ENCODE data around the gene TIGD2. TPM values are rescaled to one million over a fixed set of nuclear protein-coding genes. Genes with fewer than 3 reads are reported as not detected.
"Not testable (repeated sequence)": the region's sequence is repeated elsewhere in the genome, so short reads cannot be mapped to it uniquely, and the experiment has no call there.

TIGD2 gene
- total RNA-seq, 1 experiment from 2014 or later: 33.4 TPM

GRCh38 chr4:89134775-89135319, 23.5 kb downstream of the TIGD2 start:
- DNase-seq (ENCODE audit: low read depth in 1 of 2, low spot score in 2 of 2): peak in 1 of 2 experiments; percentile 65
- Histone ChIP-seq H3K4me1 (replicated peaks) (peaks cover 35% of the 10 kb centered on the region), H3K36me3 (no peaks in the 10 kb centered on the region), H3K27ac (peak overlapping the region; percentile 63), H3K27me3 (replicated peaks) (no peaks in the 10 kb centered on the region), H3K4me3 (no peak overlapping the region), H3K9me3 (replicated peaks) (no peaks in the 10 kb centered on the region)

DNA sequence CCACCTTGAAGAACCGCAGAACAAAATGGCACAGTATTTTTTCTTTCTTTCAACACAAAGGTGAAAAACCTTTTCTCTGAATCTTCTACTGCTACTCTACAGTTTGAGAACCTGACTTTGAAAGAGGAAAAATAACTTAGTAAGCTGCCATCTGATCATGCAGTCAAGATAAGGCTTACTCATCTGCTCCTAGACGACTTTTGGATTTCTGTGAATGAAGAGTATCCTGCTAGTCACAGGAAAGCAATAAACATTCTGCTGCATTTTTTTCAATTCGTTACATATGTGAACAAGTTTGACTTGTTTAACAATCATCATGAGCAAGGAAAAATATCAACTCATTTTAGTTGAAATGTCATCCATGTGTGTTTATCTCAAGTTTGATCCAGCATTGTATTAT, 25.2 kb downstream of the TIGD2 start:
- Histone ChIP-seq H3K4me1 (replicated peaks) (peaks cover 27% of the 10 kb centered on the region), H3K4me3 (no peak overlapping the region), H3K36me3 (no peaks in the 10 kb centered on the region), H3K27me3 (replicated peaks) (no peaks in the 10 kb centered on the region), H3K27ac (no peak overlapping the region), H3K9me3 (replicated peaks) (no peaks in the 10 kb centered on the region)
- DNase-seq (ENCODE audit: low read depth in 1 of 2, low spot score in 2 of 2): peak in 1 of 2 experiments; percentile 22

GRCh38 chr4:89137231-89137630, 25.9 kb downstream of the TIGD2 start:
- no peak overlapping the region for H3K4me3 ChIP-seq
- no peaks in the 10 kb centered on the region for H3K27me3 ChIP-seq (replicated peaks)
- H3K9me3 ChIP-seq (replicated peaks): no peaks in the 10 kb centered on the region
- H3K36me3 ChIP-seq: no peaks in the 10 kb centered on the region
- no peak for DNase-seq (ENCODE audit: low read depth in 1 of 2, low spot score in 2 of 2)
- H3K27ac ChIP-seq: no peak overlapping the region
- H3K4me1 ChIP-seq (replicated peaks): peaks cover 27% of the 10 kb centered on the region

DNA sequence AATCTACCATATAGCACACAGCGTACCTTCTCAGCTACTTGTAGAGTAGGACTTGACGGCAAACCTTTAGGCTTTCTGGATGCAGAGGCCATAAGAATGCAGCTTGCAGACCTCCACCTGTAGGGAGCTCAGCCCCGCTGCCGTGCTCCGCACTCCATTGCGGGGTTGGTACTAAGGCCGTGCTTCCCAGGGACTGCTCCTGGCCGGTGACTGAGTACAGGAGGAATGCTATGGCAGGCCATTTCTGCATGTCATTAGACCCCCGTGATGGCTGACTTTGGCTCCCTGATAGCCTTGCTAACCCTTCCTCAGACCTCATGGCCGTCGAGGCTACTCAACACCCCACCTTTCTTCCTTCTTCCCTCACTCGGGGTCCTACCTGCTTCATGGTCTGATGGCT, 26.4 kb downstream of the TIGD2 start:
- no peak overlapping the region for H3K4me3 ChIP-seq
- H3K27ac ChIP-seq: no peak overlapping the region
- H3K9me3 ChIP-seq (replicated peaks): no peaks in the 10 kb centered on the region
- no peaks in the 10 kb centered on the region for H3K36me3 ChIP-seq
- DNase-seq (ENCODE audit: low read depth in 1 of 2, low spot score in 2 of 2): no peak
- peaks cover 27% of the 10 kb centered on the region for H3K4me1 ChIP-seq (replicated peaks)
- H3K27me3 ChIP-seq (replicated peaks): no peaks in the 10 kb centered on the region

DNA sequence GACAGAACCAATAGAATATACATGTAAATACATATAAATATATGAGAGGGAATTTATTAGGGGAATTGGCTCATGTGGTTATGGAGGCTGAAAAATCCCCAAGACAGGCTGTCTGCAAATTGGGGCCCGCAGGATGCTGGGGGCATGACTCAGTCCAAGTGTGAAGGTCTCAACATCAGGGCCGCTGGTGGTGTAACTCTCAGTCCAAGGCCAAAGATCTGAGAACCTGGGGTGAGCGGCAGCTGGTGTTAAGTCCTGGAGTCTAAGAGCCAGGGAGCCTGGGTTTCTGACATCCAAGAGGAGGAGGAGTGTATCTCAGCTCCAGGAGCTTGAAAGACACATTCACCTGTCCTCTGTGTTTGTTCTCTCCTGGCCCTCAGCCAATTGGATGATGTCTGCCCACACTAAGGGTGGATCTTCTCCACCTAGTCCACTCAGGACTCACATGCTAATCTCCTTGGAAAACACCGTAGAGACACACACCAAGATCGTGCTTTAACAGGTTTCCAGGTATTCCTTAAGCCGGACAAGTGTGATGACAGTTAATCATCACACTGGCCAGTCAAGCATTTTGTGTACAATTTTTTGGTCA, 28.9 kb downstream of the TIGD2 start:
- no peaks in the 10 kb centered on the region for H3K27me3 ChIP-seq (replicated peaks)
- H3K9me3 ChIP-seq (replicated peaks): no peaks in the 10 kb centered on the region
- peaks cover 15% of the 10 kb centered on the region for H3K4me1 ChIP-seq (replicated peaks)
- no peak overlapping the region for H3K4me3 ChIP-seq
- DNase-seq (ENCODE audit: low read depth in 1 of 2, low spot score in 2 of 2): no peak
- no peaks in the 10 kb centered on the region for H3K36me3 ChIP-seq
- H3K27ac ChIP-seq: no peak overlapping the region

- no peaks in the 10 kb centered on the region for H3K36me3 ChIP-seq
- H3K27ac ChIP-seq: no peak overlapping the region
- no peaks in the 10 kb centered on the region for H3K9me3 ChIP-seq (replicated peaks)
- no peak for DNase-seq (ENCODE audit: low read depth in 1 of 2, low spot score in 2 of 2)
- no peaks in the 10 kb centered on the region for H3K4me1 ChIP-seq (replicated peaks)
- no peaks in the 10 kb centered on the region for H3K27me3 ChIP-seq (replicated peaks)
- H3K4me3 ChIP-seq: no peak overlapping the region
These were observed 31.6 kb downstream of the TIGD2 start for GRCh38 chr4:89142691-89143669.

- not testable (repeated sequence) for H3K27me3 ChIP-seq (replicated peaks); H3K4me3 ChIP-seq; H3K36me3 ChIP-seq; H3K4me1 ChIP-seq (replicated peaks); H3K27ac ChIP-seq; H3K9me3 ChIP-seq (replicated peaks); DNase-seq (ENCODE audit: low read depth in 1 of 2, low spot score in 2 of 2)
These were observed 33.3 kb downstream of the TIGD2 start for GRCh38 chr4:89144652-89145051.

DNA sequence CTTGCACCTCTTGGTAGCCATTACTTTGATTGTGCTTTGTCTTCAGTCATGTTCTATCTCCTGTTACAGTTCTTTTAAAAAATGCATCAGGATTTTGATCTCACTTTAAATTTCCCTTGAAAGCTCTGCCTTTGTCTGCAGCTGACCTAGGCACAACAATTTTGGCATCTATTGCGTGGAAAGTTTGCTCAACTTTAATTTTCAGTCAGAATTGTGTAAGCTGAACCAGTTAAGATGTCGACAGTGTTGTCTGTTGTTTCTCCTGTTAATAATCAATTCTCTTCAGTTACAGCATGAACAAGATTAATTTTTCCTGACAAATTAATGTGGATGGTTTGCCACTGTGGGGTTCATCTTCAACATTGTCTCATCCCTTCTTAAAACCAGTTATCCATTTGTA, 34.9 kb downstream of the TIGD2 start:
- no peaks in the 10 kb centered on the region for H3K36me3 ChIP-seq

GRCh38 chr4:89152972-89153371, 41.6 kb downstream of the TIGD2 start:
- Histone ChIP-seq H3K27ac (no peak overlapping the region), H3K9me3 (replicated peaks) (no peaks in the 10 kb centered on the region), H3K4me1 (replicated peaks) (no peaks in the 10 kb centered on the region), H3K4me3 (no peak overlapping the region), H3K27me3 (replicated peaks) (no peaks in the 10 kb centered on the region), H3K36me3 (no peaks in the 10 kb centered on the region)
- DNase-seq (ENCODE audit: low read depth in 1 of 2, low spot score in 2 of 2): no peak

More for the DNA sequence above, 34.9 kb downstream of the TIGD2 start:
- Histone ChIP-seq H3K9me3 (replicated peaks) (no peaks in the 10 kb centered on the region), H3K4me3 (no peak overlapping the region), H3K4me1 (replicated peaks) (no peaks in the 10 kb centered on the region), H3K27ac (no peak overlapping the region), H3K27me3 (replicated peaks) (no peaks in the 10 kb centered on the region)
- DNase-seq (ENCODE audit: low read depth in 1 of 2, low spot score in 2 of 2): no peak

GRCh38 chr4:89156174-89156914, 45.0 kb downstream of the TIGD2 start:
- no peak for DNase-seq (ENCODE audit: low read depth in 1 of 2, low spot score in 2 of 2)
- Histone ChIP-seq H3K9me3 (replicated peaks) (no peaks in the 10 kb centered on the region), H3K36me3 (no peaks in the 10 kb centered on the region), H3K4me1 (replicated peaks) (peaks cover under 1% of the 10 kb centered on the region; the same call in 1 of the 2 replicates), H3K27me3 (replicated peaks) (no peaks in the 10 kb centered on the region), H3K27ac (no peak overlapping the region), H3K4me3 (no peak overlapping the region)

DNA sequence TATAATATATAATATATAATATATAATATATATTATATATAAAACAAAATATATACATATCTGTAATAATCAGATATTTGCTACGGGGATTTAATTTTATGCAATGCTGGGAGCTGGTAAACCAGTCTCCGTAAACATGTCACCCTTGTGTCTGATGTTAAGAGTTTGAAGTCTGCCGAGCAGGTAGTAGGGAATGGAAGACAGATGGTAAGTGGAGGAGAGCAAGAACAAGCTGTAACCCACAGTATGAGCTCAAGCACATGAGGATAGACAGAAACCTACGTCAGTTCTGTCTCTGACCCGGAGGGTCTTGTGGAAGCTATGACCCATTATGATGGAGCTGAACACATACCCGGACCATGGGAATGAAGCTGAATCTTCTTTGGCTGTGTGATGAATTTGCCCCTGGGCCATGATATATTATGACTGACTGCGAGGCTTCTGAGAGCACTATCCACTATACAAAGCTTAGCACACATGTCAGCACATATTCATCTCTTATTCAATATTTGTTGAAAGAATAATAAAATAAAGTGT, 46.2 kb downstream of the TIGD2 start:
- no peak overlapping the region for H3K4me3 ChIP-seq
- no peaks in the 10 kb centered on the region for H3K27me3 ChIP-seq (replicated peaks)
- H3K4me1 ChIP-seq (replicated peaks): peaks cover 8% of the 10 kb centered on the region
- H3K27ac ChIP-seq: no peak overlapping the region
- DNase-seq (ENCODE audit: low read depth in 1 of 2, low spot score in 2 of 2): no peak
- no peaks in the 10 kb centered on the region for H3K9me3 ChIP-seq (replicated peaks)
- no peaks in the 10 kb centered on the region for H3K36me3 ChIP-seq

DNA sequence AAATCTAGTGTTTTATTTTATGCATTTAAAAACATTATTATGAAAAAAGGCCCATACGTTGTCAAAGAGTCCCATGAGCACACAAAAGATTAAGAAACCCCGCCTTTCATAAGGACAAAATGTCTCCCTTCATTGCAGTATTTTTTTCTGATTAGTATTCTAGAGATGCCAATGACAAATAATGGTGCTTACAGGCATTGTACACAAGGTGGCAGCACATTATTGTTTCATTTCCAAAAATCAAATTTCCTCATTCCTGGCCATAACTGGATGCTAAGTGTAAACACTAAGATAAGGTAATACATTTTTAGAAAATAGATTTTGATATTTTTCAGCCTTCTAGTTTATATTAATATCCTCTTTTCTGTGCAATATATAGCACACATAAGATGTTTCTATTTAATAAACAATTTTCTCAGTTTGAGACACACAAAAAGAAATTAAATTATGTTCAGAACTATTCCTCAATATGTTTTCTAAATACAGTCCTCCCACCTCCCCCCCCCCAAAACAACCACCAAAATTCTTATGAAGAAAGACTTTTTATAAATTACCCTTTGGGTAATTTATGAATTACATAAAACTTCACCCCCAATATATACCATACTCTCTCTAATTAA, 47.7 kb downstream of the TIGD2 start:
- no peaks in the 10 kb centered on the region for H3K36me3 ChIP-seq
- H3K27me3 ChIP-seq (replicated peaks): no peaks in the 10 kb centered on the region
- DNase-seq (ENCODE audit: low read depth in 1 of 2, low spot score in 2 of 2): peak in 1 of 2 experiments; percentile 42
- H3K4me3 ChIP-seq: no peak overlapping the region
- peaks cover 8% of the 10 kb centered on the region for H3K4me1 ChIP-seq (replicated peaks)
- no peak overlapping the region for H3K27ac ChIP-seq
- no peaks in the 10 kb centered on the region for H3K9me3 ChIP-seq (replicated peaks)

- Histone ChIP-seq H3K9me3 (replicated peaks) (no peaks in the 10 kb centered on the region), H3K27ac (no peak overlapping the region), H3K36me3 (no peaks in the 10 kb centered on the region), H3K4me1 (replicated peaks) (peaks cover 8% of the 10 kb centered on the region), H3K4me3 (no peak overlapping the region), H3K27me3 (replicated peaks) (no peaks in the 10 kb centered on the region)
- DNase-seq (ENCODE audit: low read depth in 1 of 2, low spot score in 2 of 2): no peak
These were observed 49.5 kb downstream of the TIGD2 start for GRCh38 chr4:89160806-89161205.
